Right hindlimb (tissue), 1 donor: Measurements from ENCODE around the gene CXCL10.
"Not testable (repeated sequence)": the region's sequence is repeated elsewhere in the genome, so short reads cannot be mapped to it uniquely, and the experiment has no call there.

Experiments
- DNase-seq: peaks from one replicate; pipeline ENCODE4 v3.0.0-alpha.2; 2018

CXCL10 gene

DNA sequence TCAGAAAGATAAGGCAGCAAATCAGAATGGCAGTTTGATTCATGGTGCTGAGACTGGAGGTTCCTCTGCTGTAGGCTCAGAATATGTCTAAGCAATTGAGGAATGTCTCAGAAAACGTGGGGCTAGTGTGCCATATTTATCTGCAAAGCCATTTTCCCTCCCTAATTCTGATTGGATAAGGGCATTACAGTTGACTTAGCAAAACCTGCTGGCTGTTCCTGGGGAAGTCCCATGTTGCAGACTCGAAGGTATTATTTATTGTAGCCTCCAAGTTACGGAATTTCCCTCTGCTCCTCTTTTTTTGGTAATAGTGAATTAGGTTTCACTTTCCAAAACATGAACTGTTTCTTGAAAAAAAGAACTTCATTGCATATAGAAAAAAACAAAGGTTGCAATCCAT, at the start of gene CXCL10:
CXCL10 (minus strand) TSS at position 109 of the 400 bp plus-strand sequence; CDS start at position 43, 66 bp downstream.
- DNase-seq = no peak

GRCh38 chr4:76072760-76073159, 49.5 kb upstream of the CXCL10 start:
- DNase-seq = no peak

DNA sequence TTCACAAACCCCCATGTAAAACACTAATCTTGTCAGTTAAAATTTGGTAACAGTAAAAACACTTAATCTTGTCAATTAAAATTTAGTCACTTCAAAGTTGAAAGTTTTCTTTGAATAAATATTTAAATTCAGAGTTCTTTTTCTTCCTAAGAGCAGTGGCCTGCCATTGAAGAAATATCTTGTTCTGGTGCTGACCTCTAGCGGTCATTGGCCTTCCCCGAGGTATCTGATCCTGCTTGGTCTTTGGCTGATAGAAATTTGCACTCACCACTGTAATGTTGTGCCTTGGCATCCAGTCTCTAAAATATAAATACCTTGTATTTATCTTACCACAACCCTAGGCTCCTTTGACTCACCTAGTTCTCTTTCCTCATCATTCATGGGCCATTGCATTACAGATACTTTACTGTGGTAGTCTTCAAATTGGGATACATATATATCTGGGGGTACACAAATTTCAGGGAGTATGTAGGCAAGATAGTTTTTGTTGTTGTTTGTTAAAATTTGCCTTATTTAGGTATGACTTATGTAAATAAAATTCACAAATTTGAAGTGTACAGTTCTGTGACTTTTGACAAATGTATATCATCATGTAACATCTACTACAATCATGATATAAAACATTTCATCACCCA, 44.5 kb upstream of the CXCL10 start:
- peak; percentile 74 for DNase-seq

DNA sequence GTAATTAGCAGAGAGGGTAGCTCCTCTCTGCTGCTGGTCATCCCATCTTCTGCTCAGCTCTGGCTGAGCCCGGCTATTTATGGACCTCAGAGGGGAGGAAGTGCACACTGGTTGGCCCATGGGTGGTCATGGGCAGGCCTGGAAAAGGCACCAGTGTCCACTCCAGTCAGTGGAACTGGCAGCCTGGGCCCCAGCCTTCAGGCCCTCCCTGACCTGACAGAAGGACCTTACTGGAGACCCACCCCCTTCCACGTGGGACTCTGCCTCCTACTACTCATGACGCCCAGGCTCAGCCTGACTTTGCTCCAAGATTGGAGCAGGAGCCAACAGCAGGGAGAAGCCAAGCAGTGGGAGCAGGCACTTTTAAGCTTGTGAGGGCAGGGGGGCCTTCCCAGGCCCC, 43.2 kb upstream of the CXCL10 start:
- no peak for DNase-seq

- no peak for DNase-seq
Measured at GRCh38 chr4:76061982-76062381, 38.7 kb upstream of the CXCL10 start.

DNA sequence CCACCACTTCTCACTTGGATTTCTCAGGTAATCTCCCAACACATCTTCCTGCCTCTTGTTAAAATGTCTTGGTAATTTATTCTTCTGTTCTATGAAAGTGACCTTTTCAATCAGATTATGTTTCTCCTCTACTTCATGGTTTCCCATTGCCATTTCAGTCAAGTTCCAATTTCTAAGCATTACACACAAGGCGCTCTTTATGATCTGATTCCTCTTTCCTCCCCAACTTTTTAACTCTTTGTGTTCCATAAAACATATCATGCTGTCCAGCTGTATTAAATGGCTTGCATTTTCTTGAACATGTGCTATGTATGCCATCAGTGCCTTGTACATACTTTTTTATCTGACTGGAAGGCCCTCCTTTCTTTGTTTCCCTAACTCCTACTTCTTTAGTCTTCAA, 38.1 kb upstream of the CXCL10 start:
- DNase-seq = no peak

GRCh38 chr4:76060506-76060905, 37.2 kb upstream of the CXCL10 start:
- no peak for DNase-seq

DNA sequence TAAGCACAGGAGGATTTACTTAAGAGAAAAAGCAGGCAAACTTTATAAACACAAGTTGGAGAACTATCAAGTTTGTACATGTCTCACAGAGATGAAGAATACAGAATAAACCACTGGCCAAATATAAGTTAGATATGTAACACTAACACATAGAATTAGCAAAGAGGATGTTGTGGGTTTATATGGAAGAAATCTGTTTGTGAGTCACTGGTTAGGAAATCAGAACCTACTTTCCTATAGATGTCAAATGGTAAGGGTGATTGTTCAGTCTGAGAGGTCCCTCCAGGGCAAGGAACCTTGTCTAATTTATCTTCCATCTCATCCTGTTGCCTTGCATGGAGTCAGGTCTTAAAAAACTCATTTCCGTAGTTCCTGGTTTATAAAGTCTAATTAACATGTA, 36.5 kb upstream of the CXCL10 start:
- no peak for DNase-seq

- no peak for DNase-seq
Measured at GRCh38 chr4:76058888-76059426, 35.7 kb upstream of the CXCL10 start.

GRCh38 chr4:76058302-76058701, 35.0 kb upstream of the CXCL10 start:
- no peak for DNase-seq

DNA sequence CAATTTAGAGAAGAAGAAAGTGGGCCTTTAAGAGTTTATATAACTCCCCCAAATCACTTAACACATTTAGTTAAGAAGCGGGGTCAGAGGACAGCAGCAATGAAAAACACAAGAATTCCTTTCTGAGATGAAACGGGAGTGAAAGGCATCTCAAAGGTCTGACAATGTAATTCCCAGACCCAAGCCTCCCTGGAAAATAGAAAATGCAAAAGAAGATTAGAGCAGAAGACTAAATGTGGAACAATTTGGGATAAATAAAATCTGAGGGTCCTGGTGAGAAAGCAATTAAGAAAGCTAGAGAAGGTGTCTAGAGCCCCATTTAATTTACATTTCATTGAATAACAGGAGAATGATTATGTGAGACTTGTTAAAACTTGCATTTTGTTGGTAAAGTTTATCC, 32.1 kb upstream of the CXCL10 start:
- no peak for DNase-seq

- no peak for DNase-seq
Measured at GRCh38 chr4:76055016-76055415, 31.7 kb upstream of the CXCL10 start.

DNA sequence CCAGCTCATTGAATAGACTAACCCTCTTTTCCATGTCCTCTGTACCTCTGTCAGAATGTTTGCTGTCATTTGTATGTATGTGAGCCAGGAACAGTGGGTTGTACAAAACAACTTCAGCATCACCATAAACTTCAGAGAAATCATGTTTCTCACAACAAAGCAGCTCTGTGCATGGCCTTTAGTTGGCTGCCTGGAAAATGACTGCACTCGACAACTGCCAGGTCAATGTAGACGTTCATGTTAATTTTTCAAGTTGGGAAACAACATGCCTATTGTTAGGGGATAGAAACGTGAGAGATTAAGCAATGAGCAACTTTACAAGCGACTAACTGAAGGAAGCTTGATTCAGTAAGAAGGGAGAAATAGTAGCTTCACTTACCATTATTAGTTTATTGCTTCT, 30.4 kb upstream of the CXCL10 start:
- no peak for DNase-seq

GRCh38 chr4:76050560-76051050, 27.3 kb upstream of the CXCL10 start:
- not testable (repeated sequence) for DNase-seq

DNA sequence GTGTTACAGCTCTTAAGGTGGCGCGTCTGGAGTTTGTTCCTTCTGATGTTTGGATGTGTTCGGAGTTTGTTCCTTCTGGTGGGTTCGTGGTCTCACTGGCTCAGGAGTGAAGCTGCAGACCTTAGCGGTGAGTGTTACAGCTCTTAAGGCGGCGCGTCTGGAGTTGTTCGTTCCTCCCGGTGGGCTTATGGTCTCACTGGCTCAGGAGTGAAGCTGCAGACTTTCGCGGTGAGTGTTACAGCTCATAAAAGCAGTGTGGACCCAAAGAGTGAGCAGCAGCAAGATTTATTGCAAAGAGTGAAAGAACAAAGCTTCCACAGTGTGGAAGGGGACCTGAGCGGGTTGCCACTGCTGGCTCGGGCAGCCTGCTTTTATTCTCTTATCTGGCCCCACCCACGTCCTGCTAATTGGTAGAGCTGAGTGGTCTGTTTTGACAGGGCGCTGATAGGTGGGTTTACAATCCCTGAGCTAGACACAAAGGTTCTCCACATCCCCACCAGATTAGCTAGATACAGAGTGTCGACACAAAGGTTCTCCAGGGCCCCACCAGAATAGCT, 26.6 kb upstream of the CXCL10 start:
- DNase-seq = not testable (repeated sequence)

- DNase-seq = not testable (repeated sequence)
Measured at GRCh38 chr4:76044686-76045085, 21.4 kb upstream of the CXCL10 start.

DNA sequence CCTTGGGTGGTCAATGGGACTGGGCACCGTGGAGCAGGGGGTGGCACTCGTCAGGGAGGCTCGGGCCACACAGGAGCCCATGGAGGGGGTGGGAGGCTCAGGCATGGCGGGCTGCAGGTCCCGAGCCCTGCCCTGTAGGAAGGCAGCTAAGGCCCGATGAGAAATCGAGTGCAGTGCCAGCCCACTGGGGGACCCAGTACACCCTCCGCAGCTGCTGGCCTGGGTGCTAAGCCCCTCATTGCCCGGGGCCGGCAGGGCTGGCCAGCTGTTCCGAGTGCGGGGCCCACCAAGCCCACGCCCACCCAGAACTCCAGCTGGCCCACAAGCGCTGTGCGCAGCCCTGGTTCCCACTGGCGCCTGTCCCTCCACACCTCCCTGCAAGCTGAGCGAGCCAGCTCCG, 20.0 kb upstream of the CXCL10 start:
- not testable (repeated sequence) for DNase-seq

DNA sequence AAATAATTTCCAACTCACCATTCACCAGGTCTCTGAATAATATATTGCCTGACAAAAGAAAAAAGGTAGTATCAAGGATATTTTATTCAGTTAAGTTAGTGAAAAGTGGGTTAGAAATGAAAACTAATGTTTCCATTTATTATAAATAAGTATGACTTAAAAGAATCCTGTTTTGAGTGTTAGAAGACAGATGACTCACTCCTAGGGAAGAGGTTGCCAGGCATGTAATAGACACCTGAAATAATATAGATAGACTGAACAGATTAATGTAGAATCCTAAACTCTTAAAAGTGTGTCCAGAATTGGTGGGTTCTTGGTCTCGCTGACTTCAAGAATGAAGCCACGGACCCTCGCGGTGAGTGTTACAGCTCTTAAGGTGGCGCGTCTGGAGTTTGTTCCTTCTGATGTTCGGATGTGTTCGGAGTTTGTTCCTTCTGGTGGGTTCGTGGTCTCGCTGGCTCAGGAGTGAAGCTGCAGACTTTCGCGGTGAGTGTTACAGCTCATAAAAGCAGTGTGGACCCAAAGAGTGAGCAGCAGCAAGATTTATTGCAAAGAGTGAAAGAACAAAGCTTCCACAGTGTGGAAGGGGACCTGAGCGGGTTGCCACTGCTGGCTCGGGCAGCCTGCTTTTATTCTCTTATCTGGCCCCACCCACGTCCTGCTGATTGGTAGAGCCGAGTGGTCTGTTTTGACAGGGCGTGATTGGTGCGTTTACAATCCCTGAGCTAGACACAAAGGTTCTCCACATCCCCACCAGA, 19.1 kb upstream of the CXCL10 start:
- not testable (repeated sequence) for DNase-seq

GRCh38 chr4:76036855-76037254, 13.6 kb upstream of the CXCL10 start:
- DNase-seq = no peak

- no peak for DNase-seq
Measured at GRCh38 chr4:76035799-76036380, 12.6 kb upstream of the CXCL10 start, which contains the start of gene CXCL11. TSS of gene CXCL11 (minus strand) at chr4:76036070. CDS start at chr4:76035987, 83 bp downstream.

DNA sequence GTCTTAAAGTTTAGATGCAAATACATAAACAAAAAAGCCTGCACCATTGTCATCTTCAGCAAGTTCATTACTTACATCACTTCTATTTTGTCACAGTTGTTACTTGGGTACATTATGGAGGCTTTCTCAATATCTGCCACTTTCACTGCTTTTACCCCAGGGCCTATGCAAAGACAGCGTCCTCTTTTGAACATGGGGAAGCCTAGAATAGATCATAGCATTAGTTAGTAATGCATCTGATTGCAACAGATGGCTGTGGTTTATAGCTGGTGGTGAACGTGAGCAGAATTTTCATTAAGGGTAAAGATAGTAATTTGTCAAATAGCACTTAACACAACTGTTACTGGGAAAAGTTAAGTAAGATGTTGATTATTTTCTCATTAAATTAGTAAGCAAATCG, 11.8 kb upstream of the CXCL10 start:
- no peak for DNase-seq

DNA sequence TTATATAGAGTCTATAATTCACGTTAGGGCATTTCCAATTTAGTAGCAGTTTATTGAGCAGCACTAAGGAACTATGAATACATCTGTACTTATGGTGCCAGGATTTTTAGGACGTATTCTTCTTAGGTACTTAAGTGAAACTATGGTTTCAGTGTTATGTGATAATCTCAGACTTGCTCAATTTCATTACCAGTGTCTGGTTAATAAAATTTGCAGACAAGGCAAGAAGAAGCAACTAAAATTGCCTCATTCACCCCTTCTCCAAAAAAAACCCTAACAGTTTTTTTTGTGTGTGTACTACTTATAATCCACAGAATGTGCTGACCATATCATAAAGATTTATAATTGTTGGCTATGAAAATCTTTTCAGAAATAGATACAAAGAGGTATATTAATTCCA, 6.0 kb upstream of the CXCL10 start:
- no peak for DNase-seq

GRCh38 chr4:76028350-76028765, 5.1 kb upstream of the CXCL10 start:
- DNase-seq = no peak
